Measurements from ENCODE around the gene WFS1.

- TF ChIP-seq TARDBP (IDR thresholded peaks at IDR 0.05) = no peak
- TF ChIP-seq SMC3 (conservative IDR thresholded peaks at IDR 0.05; ENCODE audit: insufficient read depth, low read depth, low read length) = no peak
- TF ChIP-seq E4F1 (CRISPR knock-in tag; IDR thresholded peaks at IDR 0.05; ENCODE audit: borderline replicate concordance) = no peak
- TF ChIP-seq TEAD2 (tag; IDR thresholded peaks at IDR 0.05) = no peak
- TF ChIP-seq GABPB2 (CRISPR knock-in tag; conservative IDR thresholded peaks at IDR 0.05) = no peak
- TF ChIP-seq U2AF2 (optimal IDR thresholded peaks at IDR 0.05; ENCODE audit: low read depth, low read length) = no peak
- TF ChIP-seq PHB2 (IDR thresholded peaks at IDR 0.05; ENCODE audit: low read depth) = no peak
- no peak for TF ChIP-seq BRCA1 (IDR thresholded peaks at IDR 0.05)
- TF ChIP-seq BRCA1 (CRISPR knock-in tag; IDR thresholded peaks at IDR 0.05) = no peak
- TF ChIP-seq CTCF (IDR thresholded peaks at IDR 0.05 in 2 of 3, conservative IDR thresholded peaks at IDR 0.05 in 1 of 3; ENCODE audit: insufficient read depth in 2 of 3, low read depth in 1 of 3, low read length in 3 of 3) = no peak
- TF ChIP-seq THRB (CRISPR knock-in tag; conservative IDR thresholded peaks at IDR 0.05) = no peak
- no peak for TF ChIP-seq GABPB1 (CRISPR knock-in tag; IDR thresholded peaks at IDR 0.05)
- TF ChIP-seq HDAC2 (IDR thresholded peaks at IDR 0.05) = no peak
Measured at GRCh38 chr4:6236816-6237390, 32.7 kb upstream of the WFS1 start.

Measured in K562 (cell line).